ENCODE results near the gene CDT1.
"Not testable (repeated sequence)": the region's sequence is repeated elsewhere in the genome, so short reads cannot be mapped to it uniquely, and the experiment has no call there.

CDT1 gene

GRCh38 chr16:88816736-88817535, 13.3 kb downstream of the CDT1 start:
- Histone ChIP-seq H3K9ac (ENCODE audit: low read length) (no peak overlapping the region), H3K9me3 (ENCODE audit: low read length) (no peaks in the 10 kb centered on the region), H3K4me3 (ENCODE audit: low read depth in 1 of 2, low read length in 2 of 2) (no peak overlapping the region), H3K27me3 (ENCODE audit: control insufficient read depth in 1 of 2, insufficient read depth in 2 of 2, low read length in 2 of 2) (no peaks in the 10 kb centered on the region), H3K27ac (ENCODE audit: low read depth, low read length) (no peak overlapping the region), H3K36me3 (ENCODE audit: insufficient read depth, low read length) (peaks cover under 1% of the 10 kb centered on the region), H3K4me1 (ENCODE audit: insufficient read depth, low read length) (no peaks in the 10 kb centered on the region)

- H3K27me3 ChIP-seq (ENCODE audit: control insufficient read depth in 1 of 2, insufficient read depth in 2 of 2, low read length in 2 of 2) = no peaks in the 10 kb centered on the region
- no peak overlapping the region for H3K9ac ChIP-seq (ENCODE audit: low read length)
- H3K9me3 ChIP-seq (ENCODE audit: low read length) = no peaks in the 10 kb centered on the region
- H3K27ac ChIP-seq (ENCODE audit: low read depth, low read length) = no peak overlapping the region
- H3K4me3 ChIP-seq (ENCODE audit: low read depth in 1 of 2, low read length in 2 of 2) = no peak overlapping the region
- H3K4me1 ChIP-seq (ENCODE audit: insufficient read depth, low read length) = no peaks in the 10 kb centered on the region
- H3K36me3 ChIP-seq (ENCODE audit: insufficient read depth, low read length) = peaks cover 11% of the 10 kb centered on the region
Measured at GRCh38 chr16:88817785-88818574, 14.4 kb downstream of the CDT1 start.

GRCh38 chr16:88818575-88818874, 14.9 kb downstream of the CDT1 start:
- Histone ChIP-seq H3K4me3 (ENCODE audit: low read depth in 1 of 2, low read length in 2 of 2) (no peak overlapping the region), H3K36me3 (ENCODE audit: insufficient read depth, low read length) (peaks cover 12% of the 10 kb centered on the region), H3K9ac (ENCODE audit: low read length) (no peak overlapping the region), H3K27ac (ENCODE audit: low read depth, low read length) (no peak overlapping the region), H3K27me3 (ENCODE audit: control insufficient read depth in 1 of 2, insufficient read depth in 2 of 2, low read length in 2 of 2) (no peaks in the 10 kb centered on the region), H3K9me3 (ENCODE audit: low read length) (no peaks in the 10 kb centered on the region), H3K4me1 (ENCODE audit: insufficient read depth, low read length) (no peaks in the 10 kb centered on the region)

- H3K9me3 ChIP-seq (ENCODE audit: low read length) = no peaks in the 10 kb centered on the region
- H3K36me3 ChIP-seq (ENCODE audit: insufficient read depth, low read length) = peaks cover 12% of the 10 kb centered on the region
- H3K4me3 ChIP-seq (ENCODE audit: low read depth in 1 of 2, low read length in 2 of 2) = no peak overlapping the region
- H3K27me3 ChIP-seq (ENCODE audit: control insufficient read depth in 1 of 2, insufficient read depth in 2 of 2, low read length in 2 of 2) = no peaks in the 10 kb centered on the region
- H3K27ac ChIP-seq (ENCODE audit: low read depth, low read length) = no peak overlapping the region
- no peaks in the 10 kb centered on the region for H3K4me1 ChIP-seq (ENCODE audit: insufficient read depth, low read length)
- H3K9ac ChIP-seq (ENCODE audit: low read length) = no peak overlapping the region
Measured at GRCh38 chr16:88819126-88819525, 15.5 kb downstream of the CDT1 start.

- peaks cover 12% of the 10 kb centered on the region for H3K36me3 ChIP-seq (ENCODE audit: insufficient read depth, low read length)
- H3K27ac ChIP-seq (ENCODE audit: low read depth, low read length) = no peak overlapping the region
- H3K9ac ChIP-seq (ENCODE audit: low read length) = no peak overlapping the region
- no peaks in the 10 kb centered on the region for H3K4me1 ChIP-seq (ENCODE audit: insufficient read depth, low read length)
- no peaks in the 10 kb centered on the region for H3K9me3 ChIP-seq (ENCODE audit: low read length)
- H3K27me3 ChIP-seq (ENCODE audit: control insufficient read depth in 1 of 2, insufficient read depth in 2 of 2, low read length in 2 of 2) = no peaks in the 10 kb centered on the region
- H3K4me3 ChIP-seq (ENCODE audit: low read depth in 1 of 2, low read length in 2 of 2) = no peak overlapping the region
Measured at GRCh38 chr16:88820385-88821025, 16.9 kb downstream of the CDT1 start.

- Histone ChIP-seq H3K4me1 (ENCODE audit: insufficient read depth, low read length) (no peaks in the 10 kb centered on the region), H3K9ac (ENCODE audit: low read length) (no peak overlapping the region), H3K36me3 (ENCODE audit: insufficient read depth, low read length) (peaks cover 13% of the 10 kb centered on the region)
Measured at GRCh38 chr16:88821168-88821850, 17.7 kb downstream of the CDT1 start.

GRCh38 chr16:88822281-88823040, 18.9 kb downstream of the CDT1 start:
- no peak overlapping the region for H3K4me3 ChIP-seq (ENCODE audit: low read depth in 1 of 2, low read length in 2 of 2)
- H3K4me1 ChIP-seq (ENCODE audit: insufficient read depth, low read length) = no peaks in the 10 kb centered on the region
- no peak overlapping the region for H3K9ac ChIP-seq (ENCODE audit: low read length)
- peaks cover 16% of the 10 kb centered on the region for H3K36me3 ChIP-seq (ENCODE audit: insufficient read depth, low read length)
- no peaks in the 10 kb centered on the region for H3K9me3 ChIP-seq (ENCODE audit: low read length)
- H3K27me3 ChIP-seq (ENCODE audit: control insufficient read depth in 1 of 2, insufficient read depth in 2 of 2, low read length in 2 of 2) = no peaks in the 10 kb centered on the region
- no peak overlapping the region for H3K27ac ChIP-seq (ENCODE audit: low read depth, low read length)

More at GRCh38 chr16:88821168-88821850, 17.7 kb downstream of the CDT1 start:
- H3K4me3 ChIP-seq (ENCODE audit: low read depth in 1 of 2, low read length in 2 of 2) = no peak overlapping the region
- H3K27ac ChIP-seq (ENCODE audit: low read depth, low read length) = no peak overlapping the region
- H3K27me3 ChIP-seq (ENCODE audit: control insufficient read depth in 1 of 2, insufficient read depth in 2 of 2, low read length in 2 of 2) = no peaks in the 10 kb centered on the region
- no peaks in the 10 kb centered on the region for H3K9me3 ChIP-seq (ENCODE audit: low read length)

- H3K9me3 ChIP-seq (ENCODE audit: low read length); H3K27me3 ChIP-seq (ENCODE audit: control insufficient read depth in 1 of 2, insufficient read depth in 2 of 2, low read length in 2 of 2); H3K4me3 ChIP-seq (ENCODE audit: low read depth in 1 of 2, low read length in 2 of 2); H3K9ac ChIP-seq (ENCODE audit: low read length); H3K4me1 ChIP-seq (ENCODE audit: insufficient read depth, low read length); H3K27ac ChIP-seq (ENCODE audit: low read depth, low read length): not testable (repeated sequence)
- peaks cover 16% of the 10 kb centered on the region for H3K36me3 ChIP-seq (ENCODE audit: insufficient read depth, low read length)
Measured at GRCh38 chr16:88823646-88824045, 20.1 kb downstream of the CDT1 start.

- Histone ChIP-seq H3K9me3 (ENCODE audit: low read length) (no peaks in the 10 kb centered on the region), H3K27ac (ENCODE audit: low read depth, low read length) (no peak overlapping the region), H3K36me3 (ENCODE audit: insufficient read depth, low read length) (peaks cover 16% of the 10 kb centered on the region), H3K4me3 (ENCODE audit: low read depth in 1 of 2, low read length in 2 of 2) (no peak overlapping the region), H3K9ac (ENCODE audit: low read length) (no peak overlapping the region), H3K4me1 (ENCODE audit: insufficient read depth, low read length) (no peaks in the 10 kb centered on the region), H3K27me3 (ENCODE audit: control insufficient read depth in 1 of 2, insufficient read depth in 2 of 2, low read length in 2 of 2) (no peaks in the 10 kb centered on the region)
Measured at GRCh38 chr16:88824256-88825077, 20.9 kb downstream of the CDT1 start.

GRCh38 chr16:88825146-88825545, 21.6 kb downstream of the CDT1 start:
- H3K27ac ChIP-seq (ENCODE audit: low read depth, low read length) = no peak overlapping the region
- H3K36me3 ChIP-seq (ENCODE audit: insufficient read depth, low read length) = peaks cover 16% of the 10 kb centered on the region
- no peaks in the 10 kb centered on the region for H3K27me3 ChIP-seq (ENCODE audit: control insufficient read depth in 1 of 2, insufficient read depth in 2 of 2, low read length in 2 of 2)
- no peaks in the 10 kb centered on the region for H3K4me1 ChIP-seq (ENCODE audit: insufficient read depth, low read length)
- no peak overlapping the region for H3K4me3 ChIP-seq (ENCODE audit: low read depth in 1 of 2, low read length in 2 of 2)
- no peaks in the 10 kb centered on the region for H3K9me3 ChIP-seq (ENCODE audit: low read length)
- H3K9ac ChIP-seq (ENCODE audit: low read length) = no peak overlapping the region
